ENCODE data around the gene ATP6V1E1. TPM values are rescaled to one million over a fixed set of nuclear protein-coding genes. Genes with fewer than 3 reads are reported as not detected.
"Not testable (repeated sequence)": the region's sequence is repeated elsewhere in the genome, so short reads cannot be mapped to it uniquely, and the experiment has no call there.

ATP6V1E1 gene
- total RNA-seq, 2 experiments from 2014 or later, result 95.5 to 97.9 TPM

DNA sequence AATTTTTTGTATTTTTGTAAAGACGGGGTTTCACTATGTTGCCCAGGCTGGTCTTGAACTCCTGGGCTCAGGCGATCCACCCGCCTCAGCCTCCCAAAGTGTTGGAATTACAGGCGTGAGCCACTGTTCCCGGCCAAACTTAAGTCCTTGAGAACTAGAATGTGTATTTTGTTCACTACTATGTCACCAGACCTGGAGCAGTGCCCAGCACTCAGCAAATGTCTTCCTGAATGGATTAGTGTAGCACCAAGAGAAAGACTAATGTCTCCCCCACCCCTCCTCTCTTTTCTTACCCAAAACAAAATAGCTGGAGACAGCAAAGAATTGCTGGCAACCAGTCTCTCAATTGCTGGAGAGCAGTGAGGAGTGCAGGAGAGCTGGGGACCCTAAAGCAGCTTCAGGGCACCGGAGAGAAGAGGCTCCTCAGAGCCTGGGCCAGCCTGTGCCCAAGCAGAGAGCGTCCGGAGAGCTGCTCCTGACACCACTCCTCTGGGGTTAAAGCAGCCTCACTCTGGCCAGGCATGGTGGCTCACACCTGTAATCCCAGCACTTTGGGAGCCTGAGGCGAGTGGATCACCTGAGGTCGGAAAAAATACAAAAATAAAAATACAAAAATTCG is 50.3 kb downstream of the ATP6V1E1 start:
- intact Hi-C loops (cut with micrococcal nuclease), result no loop called here
- Mint-ChIP-seq H3K4me3 (no peak overlapping the region), H3K4me1 (ENCODE audit: low read depth) (no peaks in the 10 kb centered on the region), H3K27me3 (no peaks in the 10 kb centered on the region), H3K27ac (no peak overlapping the region), H3K36me3 (no peaks in the 10 kb centered on the region), H3K9me3 (no peaks in the 10 kb centered on the region)
- DNase-seq, result no peak
- POLR2A ChIA-PET, result no interaction called here
- CTCF ChIA-PET, result no interaction called here

DNA sequence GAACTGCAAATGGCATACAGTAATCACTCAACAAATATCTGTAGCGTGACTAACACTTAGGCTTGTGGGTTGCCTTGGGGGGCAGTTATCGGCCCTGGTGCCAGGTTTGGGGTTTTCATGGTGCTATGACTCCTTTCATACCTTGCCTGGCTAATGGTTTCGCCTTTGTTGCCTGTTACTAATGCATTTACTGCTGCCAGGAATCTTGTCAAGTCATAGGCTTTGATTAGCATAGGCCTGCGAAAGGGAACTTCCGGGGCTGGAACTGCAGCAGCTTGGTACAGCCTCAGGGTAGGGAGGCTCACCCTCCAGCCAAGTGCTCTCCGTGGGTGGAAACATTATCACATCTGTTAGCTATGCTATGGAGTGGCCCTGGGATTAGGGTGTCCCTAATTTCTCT is 52.1 kb downstream of the ATP6V1E1 start:
- Mint-ChIP-seq H3K27ac (no peak overlapping the region), H3K4me3 (no peak overlapping the region), H3K27me3 (no peaks in the 10 kb centered on the region), H3K36me3 (no peaks in the 10 kb centered on the region), H3K9me3 (no peaks in the 10 kb centered on the region), H3K4me1 (ENCODE audit: low read depth) (no peaks in the 10 kb centered on the region)
- intact Hi-C loops (cut with micrococcal nuclease), result no loop called here
- CTCF ChIA-PET, result no interaction called here
- POLR2A ChIA-PET, result no interaction called here
- DNase-seq, result peak; percentile 15

DNA sequence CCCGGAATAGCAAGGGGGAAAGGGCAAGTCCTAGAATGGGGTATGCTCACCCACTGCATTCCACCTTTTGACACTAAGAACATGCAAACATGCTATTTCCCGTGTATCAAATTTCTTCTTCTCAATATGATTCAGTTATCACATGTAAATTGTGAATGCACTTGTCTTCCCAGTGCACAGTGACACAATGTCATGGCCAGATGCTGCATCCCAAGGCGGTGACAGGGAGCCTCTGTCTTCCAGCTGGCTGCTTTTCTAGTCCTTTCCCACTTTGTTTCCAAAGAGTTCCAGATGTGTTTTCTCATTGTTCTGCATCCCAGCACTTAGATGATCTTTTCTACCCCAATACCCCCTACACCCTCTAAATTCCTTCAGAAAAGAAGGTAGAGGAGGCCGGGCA is 52.9 kb downstream of the ATP6V1E1 start:
- CTCF ChIA-PET, result no interaction called here
- H3K36me3 Mint-ChIP-seq, result no peaks in the 10 kb centered on the region

DNA sequence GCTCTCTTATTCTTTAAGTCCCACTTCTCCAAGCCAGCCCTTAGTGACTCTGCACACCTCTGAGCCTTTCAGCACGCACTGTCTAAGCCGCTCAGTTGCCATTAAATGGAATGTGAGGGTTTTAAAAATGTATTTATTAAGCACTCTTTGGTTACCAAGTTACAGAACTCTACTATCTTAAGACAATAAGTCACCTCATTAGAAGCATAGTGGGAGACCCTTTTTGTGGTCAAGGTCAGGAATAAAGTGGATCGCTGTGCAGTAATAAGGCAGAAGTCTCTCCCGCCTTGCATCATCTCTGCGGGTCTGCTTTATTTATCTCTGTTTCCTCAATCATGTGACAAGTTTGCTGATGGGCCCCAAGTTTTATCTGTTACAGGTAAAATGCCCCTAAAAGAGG is 53.4 kb downstream of the ATP6V1E1 start:
- H3K4me3 Mint-ChIP-seq, result no peak overlapping the region
- H3K4me1 Mint-ChIP-seq (ENCODE audit: low read depth), result no peaks in the 10 kb centered on the region
- DNase-seq, result no peak
- no peak overlapping the region for H3K27ac Mint-ChIP-seq
- intact Hi-C loops (cut with micrococcal nuclease), result no loop called here
- no peaks in the 10 kb centered on the region for H3K9me3 Mint-ChIP-seq
- POLR2A ChIA-PET, result no interaction called here
- peaks cover 9% of the 10 kb centered on the region for H3K27me3 Mint-ChIP-seq
- no peaks in the 10 kb centered on the region for H3K36me3 Mint-ChIP-seq
- CTCF ChIA-PET, result no interaction called here

More for the DNA sequence above, 52.9 kb downstream of the ATP6V1E1 start:
- DNase-seq, result no peak
- Mint-ChIP-seq H3K27me3 (peaks cover 7% of the 10 kb centered on the region), H3K27ac (no peak overlapping the region), H3K4me3 (no peak overlapping the region), H3K4me1 (ENCODE audit: low read depth) (no peaks in the 10 kb centered on the region), H3K9me3 (no peaks in the 10 kb centered on the region)
- intact Hi-C loops (cut with micrococcal nuclease), result no loop called here
- POLR2A ChIA-PET, result no interaction called here

DNA sequence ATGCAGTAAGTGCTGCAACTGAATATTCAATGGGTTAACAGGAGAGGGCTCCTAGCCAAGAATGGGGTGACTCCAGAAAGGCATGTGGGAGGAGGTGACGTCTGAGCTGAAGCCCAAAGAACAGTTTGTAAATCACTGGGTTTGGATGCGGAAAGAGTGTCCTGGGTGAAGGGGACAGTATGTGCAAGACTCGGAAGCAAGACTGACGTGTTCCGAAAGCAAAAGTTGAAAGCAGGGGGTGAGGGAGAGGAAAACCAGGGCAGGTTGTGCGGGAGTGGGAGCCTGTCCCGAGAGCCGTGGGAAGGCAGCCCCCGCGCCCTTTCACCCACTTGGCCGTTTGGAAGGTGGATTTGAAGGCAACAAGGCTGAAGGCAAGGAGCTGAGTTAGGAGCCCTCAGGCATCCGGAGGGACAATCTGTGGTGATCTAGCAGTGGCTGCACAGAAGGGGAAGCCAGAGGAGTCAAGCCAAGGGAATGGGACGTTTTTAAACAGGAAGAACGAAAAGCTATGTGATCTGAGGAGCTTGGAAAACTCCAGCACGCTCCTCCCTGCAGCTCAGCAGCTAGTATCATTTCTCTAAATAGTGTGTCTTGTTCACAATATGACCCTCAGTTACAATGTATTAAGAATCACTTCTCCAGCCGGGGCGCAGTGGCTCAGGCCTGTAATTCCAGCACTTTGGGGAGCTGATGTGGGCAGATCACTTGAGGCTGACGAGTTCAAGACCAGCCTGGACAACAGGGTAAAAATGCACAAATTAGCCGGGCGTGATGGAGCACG is 57.5 kb downstream of the ATP6V1E1 start:
- H3K4me3 Mint-ChIP-seq, result no peak overlapping the region
- no peak overlapping the region for H3K27ac Mint-ChIP-seq
- ChIA-PET POLR2A (no interaction called here), CTCF (no interaction called here)
- peaks cover 10% of the 10 kb centered on the region for H3K27me3 Mint-ChIP-seq
- H3K9me3 Mint-ChIP-seq, result no peaks in the 10 kb centered on the region
- no peaks in the 10 kb centered on the region for H3K36me3 Mint-ChIP-seq
- H3K4me1 Mint-ChIP-seq (ENCODE audit: low read depth), result no peaks in the 10 kb centered on the region
- intact Hi-C loops (cut with micrococcal nuclease), result no loop called here
- no peak for DNase-seq

DNA sequence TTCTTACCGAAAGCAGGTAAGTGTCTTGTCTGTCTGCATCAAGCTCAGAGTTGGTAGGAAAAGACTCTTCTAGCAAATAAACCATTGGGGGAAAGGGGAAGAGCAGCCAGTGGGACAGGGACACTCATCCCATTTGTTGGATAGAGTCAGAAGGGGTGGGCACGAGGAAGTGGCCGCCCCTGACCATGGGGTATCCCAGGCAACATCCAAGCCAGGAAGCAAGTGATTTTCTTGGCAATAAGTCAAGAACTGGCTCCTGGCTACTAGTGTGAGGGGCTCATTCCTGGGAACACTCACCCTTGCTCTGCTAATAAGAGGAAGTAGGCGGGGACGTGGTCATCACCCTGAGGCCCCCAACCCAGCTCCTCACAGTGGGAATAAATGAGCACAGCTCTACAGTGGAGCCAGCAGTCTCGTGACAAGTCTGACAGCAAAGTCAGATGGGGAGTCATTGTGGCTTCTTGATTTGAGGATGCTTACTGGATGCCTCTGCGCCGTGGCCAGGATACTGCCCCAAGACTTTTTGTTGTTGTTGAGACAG is 58.5 kb downstream of the ATP6V1E1 start:
- no peak overlapping the region for H3K27ac Mint-ChIP-seq
- no peaks in the 10 kb centered on the region for H3K9me3 Mint-ChIP-seq
- no peaks in the 10 kb centered on the region for H3K4me1 Mint-ChIP-seq (ENCODE audit: low read depth)
- POLR2A ChIA-PET, result interaction anchor here (0.9 kb wide), 1 partner anchor 415 kb away, joined by 5 read pairs; no protein-coding TSS in a partner anchor
- no peak overlapping the region for H3K4me3 Mint-ChIP-seq
- CTCF ChIA-PET, result no interaction called here
- DNase-seq, result no peak
- no peaks in the 10 kb centered on the region for H3K36me3 Mint-ChIP-seq
- intact Hi-C loops (cut with micrococcal nuclease), result no loop called here
- H3K27me3 Mint-ChIP-seq, result peaks cover 10% of the 10 kb centered on the region

DNA sequence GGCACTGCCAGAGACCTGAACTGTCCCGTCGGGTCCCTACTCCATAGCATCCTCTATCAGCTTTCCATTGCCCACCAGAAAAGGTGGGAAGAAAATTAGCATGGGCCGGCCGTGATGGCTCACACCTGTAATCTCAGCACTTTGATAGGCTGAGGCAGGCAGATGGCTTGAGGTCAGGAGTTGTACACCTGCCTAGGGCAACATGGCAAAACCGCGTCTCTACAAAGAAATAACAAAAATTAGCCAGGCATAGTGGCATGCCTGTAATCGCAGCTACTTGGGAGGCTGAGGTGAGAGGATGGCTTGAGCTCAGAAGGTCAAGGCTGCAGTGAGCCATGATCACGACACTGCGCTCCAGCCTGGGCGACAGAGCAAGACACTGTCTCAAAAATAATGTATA is 61.8 kb downstream of the ATP6V1E1 start:
- peaks cover 10% of the 10 kb centered on the region for H3K27me3 Mint-ChIP-seq
- CTCF ChIA-PET, result no interaction called here
- DNase-seq, result no peak
- H3K36me3 Mint-ChIP-seq, result no peaks in the 10 kb centered on the region
- intact Hi-C loops (cut with micrococcal nuclease), result no loop called here
- no peak overlapping the region for H3K4me3 Mint-ChIP-seq
- POLR2A ChIA-PET, result no interaction called here
- no peaks in the 10 kb centered on the region for H3K4me1 Mint-ChIP-seq (ENCODE audit: low read depth)
- H3K9me3 Mint-ChIP-seq, result no peaks in the 10 kb centered on the region
- H3K27ac Mint-ChIP-seq, result no peak overlapping the region

DNA sequence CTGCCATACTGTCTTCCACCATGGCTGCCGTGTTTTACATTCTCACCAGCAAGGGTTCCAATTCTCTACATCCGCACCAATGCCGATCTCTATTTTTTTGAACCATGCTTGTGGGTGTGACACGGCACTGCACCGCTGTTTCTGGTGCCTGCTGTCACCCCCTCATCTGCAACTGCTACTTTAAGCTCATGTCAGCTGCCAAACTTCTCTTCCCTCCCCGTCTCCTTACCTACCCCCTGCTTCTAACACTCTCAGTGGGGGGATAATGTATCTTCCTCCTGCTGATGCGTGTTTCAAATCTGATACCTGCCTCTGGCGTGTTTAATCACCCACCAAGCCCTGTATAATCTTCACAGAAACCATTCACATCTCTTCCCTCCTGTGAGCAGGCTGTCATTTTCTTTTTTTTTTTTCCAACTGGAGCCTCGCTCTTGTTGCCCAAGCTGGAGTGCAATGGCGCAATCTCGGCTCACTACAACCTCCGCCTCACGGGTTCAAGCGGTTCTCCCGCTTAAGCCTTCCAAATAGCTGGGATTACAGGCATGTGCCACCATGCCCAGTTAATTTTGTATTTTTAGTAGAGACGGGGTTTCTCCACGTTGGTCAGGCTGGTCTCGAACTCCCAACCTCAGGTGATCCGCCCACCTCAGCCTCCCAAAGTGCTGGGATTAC is 62.4 kb downstream of the ATP6V1E1 start:
- H3K36me3 Mint-ChIP-seq; H3K9me3 Mint-ChIP-seq; H3K27me3 Mint-ChIP-seq; POLR2A ChIA-PET; intact Hi-C loops (cut with micrococcal nuclease); H3K27ac Mint-ChIP-seq; H3K4me1 Mint-ChIP-seq (ENCODE audit: low read depth); DNase-seq; H3K4me3 Mint-ChIP-seq: not testable (repeated sequence)
- CTCF ChIA-PET, result interaction anchor here (1.8 kb wide), 1 partner anchor 394 kb away, joined by 5 read pairs; no protein-coding TSS in a partner anchor

DNA sequence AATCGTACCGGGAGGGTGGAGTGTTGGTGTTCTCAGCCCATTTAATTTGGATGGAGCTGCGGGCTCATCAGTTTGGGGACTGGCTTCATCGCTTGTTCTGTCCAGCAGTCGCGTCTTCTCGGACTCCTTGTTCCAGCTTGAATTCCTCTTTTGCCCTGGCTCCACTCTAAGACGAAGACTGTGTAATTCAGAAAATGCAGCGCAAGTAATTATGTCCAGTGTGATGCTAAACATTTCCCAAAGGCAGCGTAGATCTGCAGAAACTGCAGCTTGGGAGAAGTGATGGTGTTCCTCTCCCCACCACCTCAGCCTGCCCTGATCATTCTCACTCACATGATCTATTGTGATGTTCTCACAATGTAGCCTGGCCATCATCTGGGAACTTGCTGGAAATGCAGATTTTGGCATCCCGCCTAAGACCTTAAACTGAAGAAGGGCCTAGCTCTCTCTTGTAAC is 64.6 kb downstream of the ATP6V1E1 start:
- CTCF ChIA-PET, result no interaction called here
- POLR2A ChIA-PET, result no interaction called here
- H3K9me3 Mint-ChIP-seq, result no peaks in the 10 kb centered on the region
- H3K27me3 Mint-ChIP-seq, result peaks cover 2% of the 10 kb centered on the region
- intact Hi-C loops (cut with micrococcal nuclease), result no loop called here
- no peak for DNase-seq
- H3K4me3 Mint-ChIP-seq, result no peak overlapping the region
- no peaks in the 10 kb centered on the region for H3K36me3 Mint-ChIP-seq
- H3K4me1 Mint-ChIP-seq (ENCODE audit: low read depth), result no peaks in the 10 kb centered on the region
- H3K27ac Mint-ChIP-seq, result no peak overlapping the region

DNA sequence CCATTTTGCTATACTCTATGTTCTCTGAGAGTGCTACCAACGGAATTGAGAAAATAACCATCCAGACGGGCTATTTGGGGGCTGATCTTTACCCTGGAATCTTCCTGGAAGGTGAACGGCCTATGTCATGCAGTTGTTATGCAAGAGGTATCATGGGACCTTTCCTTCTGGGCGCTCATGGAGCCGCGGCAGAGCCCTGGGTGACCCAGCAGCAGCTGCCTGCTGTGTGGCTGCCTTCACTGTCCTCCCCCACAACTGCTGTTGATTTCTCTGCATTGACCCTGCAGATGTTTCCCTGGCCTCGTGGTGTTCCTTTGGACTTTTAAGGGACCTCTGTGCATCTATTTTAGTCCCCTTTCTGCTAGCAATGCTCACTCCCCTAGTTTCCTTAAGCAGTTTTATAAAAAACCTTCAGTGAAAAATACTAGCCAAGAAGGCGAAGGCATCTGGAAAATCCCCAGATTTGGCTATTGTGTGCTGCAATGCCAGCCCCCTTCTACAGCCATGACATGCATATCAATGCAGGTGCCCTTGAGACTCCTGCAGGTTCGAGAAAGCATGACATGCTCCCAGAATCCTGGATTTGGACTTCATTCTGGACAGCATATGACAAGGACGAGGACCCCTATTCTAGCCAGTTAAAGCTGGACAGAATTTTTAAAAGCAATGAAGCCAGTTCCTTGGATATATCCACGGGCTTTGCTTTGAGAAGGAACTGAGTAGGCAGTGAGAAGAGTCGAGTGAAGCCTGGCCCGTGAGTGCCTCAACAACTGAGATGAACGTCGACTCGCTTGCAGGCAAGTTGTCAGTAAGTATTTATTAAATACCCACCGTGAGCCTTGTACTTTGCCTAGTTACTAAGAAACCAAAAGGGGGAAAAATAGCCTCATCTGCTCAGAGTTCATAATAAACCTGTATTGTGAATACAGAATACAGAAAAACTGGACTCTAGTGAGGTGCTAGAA is 65.4 kb downstream of the ATP6V1E1 start, which contains the start of gene SLC25A18:
SLC25A18 (plus strand) TSS at position 593 of the 965 bp plus-strand sequence. CDS start 16,447 bp downstream, outside the sequence.
- ChIA-PET POLR2A (no interaction called here), CTCF (no interaction called here)
- Mint-ChIP-seq H3K27me3 (peaks cover 2% of the 10 kb centered on the region), H3K4me3 (no peak within 1 kb of the TSS), H3K27ac (no peak within 1 kb of the TSS), H3K36me3 (no peaks in the 10 kb centered on the region), H3K9me3 (no peaks in the 10 kb centered on the region), H3K4me1 (ENCODE audit: low read depth) (no peaks in the 10 kb centered on the region)
- no peak for DNase-seq
- intact Hi-C loops (cut with micrococcal nuclease), result no loop called here

DNA sequence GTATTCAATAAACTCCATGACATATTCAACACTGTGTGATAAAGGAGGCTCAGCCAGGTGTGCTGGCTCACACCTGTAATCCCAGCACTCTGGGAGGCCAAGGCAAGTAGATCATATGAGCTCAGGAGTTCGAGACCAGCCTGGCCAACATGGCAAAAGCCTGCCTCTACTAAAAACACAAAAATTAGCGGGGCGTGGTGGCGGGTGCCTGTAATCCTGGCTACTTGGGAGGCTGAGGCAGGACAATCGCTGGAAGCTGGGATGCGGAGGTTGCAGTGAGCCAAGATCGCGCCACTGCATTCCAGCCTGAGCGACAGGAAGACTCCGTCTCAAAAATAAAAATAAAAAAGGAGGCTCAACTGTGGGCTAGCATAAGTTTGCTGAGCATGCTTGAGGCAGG is 69.4 kb downstream of the ATP6V1E1 start:
- Mint-ChIP-seq H3K4me3 (no peak overlapping the region), H3K27me3 (peaks cover 2% of the 10 kb centered on the region), H3K27ac (no peak overlapping the region), H3K4me1 (ENCODE audit: low read depth) (no peaks in the 10 kb centered on the region), H3K36me3 (no peaks in the 10 kb centered on the region), H3K9me3 (no peaks in the 10 kb centered on the region)
- intact Hi-C loops (cut with micrococcal nuclease), result no loop called here
- no peak for DNase-seq
- POLR2A ChIA-PET, result no interaction called here
- CTCF ChIA-PET, result interaction anchor here (0.9 to 1.6 kb wide), 3 partner anchors 183 to 517 kb away, joined by 3 to 4 read pairs (median 4); no protein-coding TSS in a partner anchor
